Activated CD4-positive, alpha-beta T cell treated with anti-CD3 and anti-CD28 coated beads, Interleukin-2, amount 50 U/mL, for 4 hours (primary cell): Measurements from ENCODE around the gene SORCS2.

Experiments used
- DNase-seq, 2 experiments: peaks; one replicate each; pipeline ENCODE4 v3.0.0-alpha.2; 2020

The SORCS2 gene

DNA sequence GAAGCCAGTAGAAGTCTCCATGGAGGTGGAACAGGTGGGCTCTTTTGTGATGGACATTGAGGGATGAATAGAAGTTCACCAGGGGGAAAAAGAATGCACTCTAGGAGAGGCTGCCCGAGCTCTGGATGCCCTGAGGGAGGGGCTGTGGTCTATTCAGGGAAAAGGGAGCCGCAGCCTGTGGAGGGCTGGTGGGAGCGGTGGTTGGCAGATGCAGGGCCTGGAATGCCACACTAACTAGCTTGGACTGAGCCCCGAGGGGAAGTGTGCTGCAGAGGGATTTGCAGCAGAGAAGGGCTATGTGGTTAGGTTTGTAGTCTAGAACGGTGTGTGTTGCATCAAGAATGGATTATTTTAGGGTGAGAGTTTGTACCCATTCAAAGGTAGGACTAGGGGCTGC, 271.9 kb downstream of the SORCS2 start:
- no peak for DNase-seq

DNA sequence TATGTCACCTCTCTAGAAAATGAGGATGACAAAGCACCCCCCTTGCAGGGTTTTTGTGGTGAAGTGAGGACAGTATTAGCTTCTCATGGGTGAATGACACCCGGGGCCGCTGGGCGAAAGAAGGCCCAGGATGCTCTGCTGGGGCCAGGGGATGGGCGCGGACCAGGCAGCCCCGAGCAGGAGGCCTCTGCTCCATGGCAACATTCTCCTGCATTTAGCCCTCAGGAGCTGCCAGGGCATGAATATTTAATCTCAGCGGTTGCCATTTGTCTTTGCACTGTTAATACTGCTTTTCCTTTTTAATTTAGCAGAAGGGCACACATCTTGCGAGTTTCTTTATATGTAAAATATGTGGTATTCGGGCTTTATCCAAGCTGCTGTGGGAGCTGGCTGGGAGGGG, 272.7 kb downstream of the SORCS2 start:
- DNase-seq: no peak

- no peak for DNase-seq
Observed at GRCh38 chr4:7466215-7466614, 273.9 kb downstream of the SORCS2 start.

GRCh38 chr4:7466904-7467303, 274.6 kb downstream of the SORCS2 start:
- DNase-seq: no peak

DNA sequence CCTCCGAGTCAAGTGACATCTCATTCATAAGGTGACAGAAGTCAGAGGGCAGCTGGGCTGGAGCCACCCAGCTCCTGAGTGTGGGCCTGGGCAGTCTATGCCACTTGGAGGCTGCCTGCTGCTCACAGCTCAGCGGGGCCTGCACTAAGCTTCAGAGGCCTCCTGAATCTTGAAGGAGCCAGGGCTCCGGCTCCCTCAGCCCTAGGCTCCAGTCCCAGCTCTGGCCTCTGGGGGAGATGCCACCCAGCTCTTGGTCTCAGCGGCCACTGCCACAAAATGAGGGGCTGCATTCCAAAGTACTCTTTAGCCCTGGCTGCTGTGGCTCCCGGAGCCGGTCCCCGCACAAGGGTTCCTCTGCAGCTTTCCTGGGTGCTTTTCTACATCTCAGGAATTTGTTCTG, 275.1 kb downstream of the SORCS2 start:
- no peak for DNase-seq

DNA sequence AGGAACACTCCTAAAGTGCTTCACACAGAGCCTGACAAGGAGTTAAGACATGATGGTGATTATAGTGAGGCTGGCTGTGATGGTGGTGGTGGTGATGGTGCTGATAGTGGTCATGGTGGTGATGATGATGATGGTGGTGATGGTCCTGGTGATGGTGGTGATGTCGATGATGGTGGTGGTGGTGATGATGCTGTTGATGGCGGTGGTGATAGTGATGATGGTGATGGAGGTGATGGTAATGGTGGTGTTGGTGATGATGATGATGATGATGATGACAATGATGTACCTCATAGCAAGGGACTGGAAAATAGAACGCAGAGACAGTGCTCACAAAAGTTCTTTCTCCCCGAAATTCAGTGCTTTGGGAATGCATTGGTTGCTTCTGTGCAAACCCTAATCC, 276.7 kb downstream of the SORCS2 start:
- DNase-seq: no peak

DNA sequence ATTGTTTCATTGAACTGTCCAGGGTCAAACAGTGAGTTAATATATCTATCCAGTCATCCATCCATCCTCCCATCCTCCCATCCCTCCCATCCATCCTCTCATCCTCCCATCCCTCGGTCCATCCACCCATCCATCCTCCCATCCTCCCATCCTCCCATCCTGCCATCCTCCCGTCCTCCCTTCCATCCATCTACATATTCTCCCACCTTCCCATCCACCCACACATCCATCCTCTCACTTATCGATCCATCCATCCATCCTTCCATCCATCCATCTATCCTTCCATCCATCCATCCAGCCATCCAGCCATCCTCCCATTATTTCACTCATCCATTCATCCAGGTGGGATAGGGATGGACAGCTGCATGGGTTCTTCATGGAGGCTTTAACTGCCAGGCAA, 277.8 kb downstream of the SORCS2 start:
- no peak for DNase-seq

GRCh38 chr4:7470522-7471128, 278.3 kb downstream of the SORCS2 start:
- no peak for DNase-seq

DNA sequence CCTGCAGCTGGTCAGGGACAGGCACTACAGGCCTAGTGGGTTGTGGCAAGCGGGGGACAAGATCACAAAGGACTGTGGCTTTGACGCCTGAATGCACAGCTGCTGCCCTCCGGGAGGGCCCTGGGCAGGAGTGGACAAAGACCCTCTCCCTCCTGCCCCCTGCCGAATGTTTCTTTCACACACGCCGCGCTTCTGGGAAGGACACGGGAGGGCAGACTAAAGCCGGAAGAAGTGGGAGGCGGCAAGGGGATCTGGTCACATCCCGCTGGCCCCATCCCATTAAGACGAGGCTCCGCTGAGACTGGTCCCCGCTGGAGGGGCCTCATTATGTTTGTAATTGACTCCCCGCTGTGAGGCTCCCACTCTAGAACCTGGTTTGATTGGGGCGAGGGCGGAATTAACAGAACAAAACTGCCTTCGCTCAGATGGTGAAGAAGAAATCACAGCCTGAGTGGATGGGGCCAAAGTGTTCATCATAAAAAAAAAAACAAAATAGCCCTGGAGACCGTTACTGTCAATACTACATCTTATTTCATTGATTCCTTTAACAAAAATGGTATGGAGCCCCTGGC, 280.2 kb downstream of the SORCS2 start:
- DNase-seq: no peak

- no peak for DNase-seq
Observed at GRCh38 chr4:7473081-7473480, 280.7 kb downstream of the SORCS2 start.

DNA sequence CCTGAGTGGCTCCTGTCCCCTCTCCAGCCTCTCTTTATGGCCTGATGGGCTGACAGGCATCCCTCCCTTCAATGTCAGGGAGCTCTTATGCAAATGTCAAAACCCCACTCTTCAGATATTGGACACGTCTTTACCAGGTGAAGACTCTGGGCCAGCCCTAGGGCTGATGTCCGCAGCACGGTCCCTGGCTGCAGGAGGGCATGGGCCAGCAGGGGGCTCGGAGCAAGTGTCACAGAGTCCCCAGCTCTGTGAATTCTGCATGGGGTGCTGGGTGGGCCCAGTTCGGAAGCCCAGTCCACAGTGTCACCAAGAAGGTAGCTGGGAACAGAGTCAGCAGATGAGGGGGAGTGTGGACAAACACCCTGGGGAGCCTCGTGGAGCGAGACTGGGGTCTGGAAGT, 282.0 kb downstream of the SORCS2 start:
- DNase-seq: no peak

DNA sequence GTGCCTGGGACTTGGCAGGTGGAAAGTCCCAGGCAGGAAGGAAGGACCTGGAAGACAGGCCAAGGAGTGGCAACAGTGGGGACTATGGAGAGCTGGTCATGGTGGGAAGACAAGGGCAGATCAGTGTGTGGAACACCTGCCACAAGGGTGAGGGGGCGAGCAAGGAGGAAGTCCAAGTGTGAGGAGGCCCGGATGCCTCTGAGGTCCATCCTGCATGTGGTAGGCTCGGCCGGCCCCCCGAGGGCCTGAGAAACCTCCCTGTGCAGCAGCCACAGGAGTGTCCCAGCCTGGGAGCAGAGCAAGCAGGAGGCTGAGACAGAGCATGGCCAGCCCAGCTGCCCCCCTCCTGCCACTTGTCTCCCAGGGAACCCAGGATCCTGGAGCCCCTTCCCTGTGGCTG, 282.9 kb downstream of the SORCS2 start:
- DNase-seq: no peak

- no peak for DNase-seq
Observed at GRCh38 chr4:7476820-7477219, 284.5 kb downstream of the SORCS2 start.

- DNase-seq: no peak
Observed at GRCh38 chr4:7477695-7478094, 285.4 kb downstream of the SORCS2 start.

- no peak for DNase-seq
Observed at GRCh38 chr4:7478665-7479064, 286.3 kb downstream of the SORCS2 start.

DNA sequence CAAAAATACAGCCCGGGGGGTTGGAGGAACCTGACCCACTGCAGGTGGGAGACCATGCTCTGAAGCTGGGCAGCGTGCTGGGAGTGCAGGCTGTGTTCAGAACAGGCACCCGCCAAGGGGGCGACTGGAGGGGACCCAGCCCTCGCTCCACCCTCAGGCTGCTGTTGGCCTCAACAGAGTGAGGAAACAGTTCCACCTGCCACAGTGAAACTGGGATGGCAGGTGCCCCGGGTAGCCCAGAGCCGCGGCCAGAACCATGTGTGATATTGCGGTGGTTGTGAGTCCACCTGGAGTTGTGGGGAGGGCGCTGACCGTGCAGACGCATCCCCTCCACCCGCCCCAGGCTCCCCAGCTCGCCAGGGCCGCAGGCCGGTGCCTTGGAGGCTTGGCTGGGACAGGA, 288.1 kb downstream of the SORCS2 start:
- DNase-seq: no peak

GRCh38 chr4:7481227-7481626, 288.9 kb downstream of the SORCS2 start:
- DNase-seq: no peak

- no peak for DNase-seq
Observed at GRCh38 chr4:7485096-7485495, 292.8 kb downstream of the SORCS2 start.

DNA sequence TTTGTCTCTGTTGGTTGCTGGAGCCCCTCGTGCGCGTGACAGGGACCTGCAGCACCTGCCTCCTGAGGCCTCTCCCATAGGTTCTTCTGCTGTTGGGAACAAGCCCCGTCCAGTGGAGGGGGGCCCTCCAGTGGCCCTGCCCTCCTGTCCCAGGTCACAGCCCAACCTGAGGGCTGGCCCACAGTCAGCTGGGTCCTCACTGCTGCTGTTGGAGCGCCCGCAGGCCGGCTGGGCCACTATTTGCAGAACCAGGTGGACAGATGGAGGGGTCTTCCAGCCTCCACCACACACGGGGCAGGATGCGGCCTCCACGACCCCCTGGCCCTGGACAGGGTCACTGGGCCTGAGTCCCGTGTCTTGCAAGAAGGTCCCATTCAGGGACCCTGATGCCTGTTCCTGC, 293.8 kb downstream of the SORCS2 start:
- DNase-seq: no peak

GRCh38 chr4:7487502-7487901, 295.2 kb downstream of the SORCS2 start:
- no peak for DNase-seq

DNA sequence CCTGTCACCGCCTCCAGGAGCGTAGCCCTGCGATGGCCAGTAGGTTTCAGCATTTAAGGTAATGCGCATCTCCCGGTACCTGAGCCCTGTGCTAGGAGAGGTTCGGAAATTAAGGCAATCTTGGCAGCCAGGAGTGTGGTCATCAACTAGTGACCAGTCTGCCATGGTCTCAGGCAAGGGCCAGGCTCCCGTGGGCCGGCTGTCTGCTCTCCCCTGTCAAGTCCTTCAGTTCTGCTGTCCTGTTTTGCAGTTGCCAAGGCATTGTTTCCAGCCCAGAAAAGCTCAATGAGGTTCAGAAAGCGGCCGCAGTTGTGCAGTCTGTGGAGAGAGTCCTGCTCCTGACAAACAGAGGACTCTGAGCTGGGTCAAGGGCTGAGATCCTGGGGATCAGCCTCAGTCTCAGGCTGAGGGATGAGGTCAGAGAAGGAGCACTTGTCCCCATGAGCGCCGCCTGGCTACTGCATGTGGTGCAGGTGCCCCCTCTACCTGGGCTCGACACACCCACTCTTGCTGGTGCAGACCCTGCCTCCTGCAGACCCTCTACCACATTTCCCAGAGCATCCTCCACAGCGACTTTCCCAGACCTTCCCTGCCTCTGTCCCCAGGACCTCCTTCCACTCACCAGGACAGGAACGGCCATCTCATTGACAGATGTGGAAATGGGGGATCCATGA, 295.8 kb downstream of the SORCS2 start:
- DNase-seq: no peak

DNA sequence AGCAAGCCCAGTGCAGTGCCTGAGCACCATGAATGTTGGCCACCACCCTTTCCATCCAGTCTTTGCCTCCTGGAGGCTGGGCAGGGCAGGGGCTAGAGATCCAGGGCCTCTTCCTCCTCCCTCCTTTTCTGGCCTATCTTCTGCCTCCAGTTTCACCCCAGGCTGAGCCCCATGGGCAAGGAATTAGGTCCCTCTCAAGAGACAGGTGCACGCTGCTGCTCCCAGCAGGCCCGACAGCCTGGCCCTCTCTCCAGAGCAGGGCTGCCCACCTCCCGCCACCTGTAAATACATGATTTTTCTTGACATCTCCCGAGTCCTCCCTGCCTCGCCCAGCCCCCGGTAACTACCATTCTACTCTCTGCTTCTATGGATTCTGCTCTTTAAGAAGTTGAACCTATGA, 299.6 kb downstream of the SORCS2 start:
- no peak for DNase-seq

- no peak for DNase-seq
Observed at GRCh38 chr4:7498446-7499200, 306.3 kb downstream of the SORCS2 start.

DNA sequence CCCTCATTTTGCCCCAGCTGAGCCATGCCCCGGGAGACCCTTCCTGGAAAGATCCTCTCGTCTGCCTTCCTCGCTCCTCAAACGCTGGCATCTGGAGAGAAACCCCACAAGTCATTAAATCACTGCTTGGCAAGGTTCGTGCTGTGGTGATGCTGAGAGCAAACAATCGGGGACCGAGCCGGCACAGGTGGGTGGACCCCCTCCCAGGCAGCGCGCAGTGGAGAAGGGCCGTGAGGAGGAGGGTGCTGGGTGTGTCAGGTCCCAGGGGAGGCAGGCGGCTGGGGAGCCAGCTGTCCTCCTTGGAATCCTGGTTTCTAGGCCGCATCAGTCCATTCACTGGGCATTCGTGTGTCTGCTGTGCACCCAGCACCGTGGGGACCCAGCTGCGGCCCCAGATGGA, 307.3 kb downstream of the SORCS2 start:
- no peak for DNase-seq
